GM21423 (cell line): Measurements from ENCODE around the gene KLF16.

ENCODE experiments used
- ATAC-seq: cut with Tn5 transposase; IDR thresholded peaks from one replicate; pipeline ENCODE4 v1.9.1; 2021; ENCODE audit warnings: mild to moderate bottlenecking, moderate library complexity; ENCODE audit not compliant: unreplicated experiment

Gene KLF16

GRCh38 chr19:1826557-1827521 is 36.5 kb downstream of the KLF16 start:
- no peak for ATAC-seq

GRCh38 chr19:1825909-1826556 is 37.3 kb downstream of the KLF16 start:
- no peak for ATAC-seq

- no peak for ATAC-seq
Observed at GRCh38 chr19:1824252-1824622, 39.1 kb downstream of the KLF16 start.

GRCh38 chr19:1823539-1824251 is 39.7 kb downstream of the KLF16 start:
- no peak for ATAC-seq

GRCh38 chr19:1823020-1823419 is 40.4 kb downstream of the KLF16 start:
- no peak for ATAC-seq

GRCh38 chr19:1822210-1822609 is 41.2 kb downstream of the KLF16 start:
- ATAC-seq, result no peak

GRCh38 chr19:1819341-1820255 is 43.8 kb downstream of the KLF16 start:
- ATAC-seq, result no peak

GRCh38 chr19:1818549-1819195 is 44.7 kb downstream of the KLF16 start:
- ATAC-seq, result no peak

- ATAC-seq, result no peak
Observed at GRCh38 chr19:1817553-1818179, 45.7 kb downstream of the KLF16 start.

GRCh38 chr19:1816530-1817298 is 46.7 kb downstream of the KLF16 start:
- no peak for ATAC-seq

GRCh38 chr19:1815605-1816529 is 47.5 kb downstream of the KLF16 start:
- ATAC-seq, result no peak

GRCh38 chr19:1814833-1815604 is 48.4 kb downstream of the KLF16 start:
- ATAC-seq, result no peak

- ATAC-seq, result no peak
Observed at GRCh38 chr19:1814391-1814790, 49.0 kb downstream of the KLF16 start.

- no peak for ATAC-seq
Observed at GRCh38 chr19:1813192-1814182, 49.9 kb downstream of the KLF16 start.

- ATAC-seq, result peak; percentile 77
Observed at GRCh38 chr19:1812426-1813191, 50.8 kb downstream of the KLF16 start.
